OCI-LY1 (cell line): ENCODE data around the gene PPT2.

Experiments used
- H2AFZ ChIP-seq: fragments of 200-600 bp; sonication (generic), shearing (Covaris generic); 2 replicates; pipeline ENCODE4 v1.6.0; 2014; ENCODE audit warnings: antibody characterized with exemption, mild to moderate bottlenecking, low read length
- H3F3A ChIP-seq: fragments of 200-600 bp; sonication (generic), shearing (Covaris generic); 2 replicates; pipeline ENCODE4 v1.6.0; 2014; ENCODE audit warnings: mild to moderate bottlenecking, antibody characterized with exemption, low read length, moderate library complexity; ENCODE audit not compliant: insufficient read depth
- H3K27ac ChIP-seq: fragments of 200-600 bp; sonication (generic); 2 replicates; pipeline ENCODE4 v1.5.1; 2014; ENCODE audit warnings: low read length, mixed run types, mild to moderate bottlenecking, low read depth; ENCODE audit not compliant: poor library complexity, severe bottlenecking
- H3K27me3 ChIP-seq: fragments of 200-600 bp; sonication (generic); 2 replicates; pipeline ENCODE4 v1.6.0; 2014; ENCODE audit warnings: antibody characterized with exemption, mild to moderate bottlenecking, low read length, moderate library complexity; ENCODE audit not compliant: insufficient read depth
- H3K36me3 ChIP-seq: fragments of 200-600 bp; sonication (generic); 2 replicates; pipeline ENCODE4 v1.6.1; 2014; ENCODE audit warnings: mild to moderate bottlenecking, antibody characterized with exemption, low read length, moderate library complexity, mixed read lengths; ENCODE audit not compliant: insufficient read depth
- H3K4me1 ChIP-seq: fragments of 200-600 bp; sonication (generic); 2 replicates; pipeline ENCODE4 v1.5.1; 2014; ENCODE audit warnings: mild to moderate bottlenecking, low read length, moderate library complexity; ENCODE audit not compliant: insufficient read depth, severe bottlenecking
- H3K4me2 ChIP-seq: fragments of 200-600 bp; sonication (generic), shearing (Covaris generic); 2 replicates; pipeline ENCODE4 v1.6.1; 2014; ENCODE audit warnings: low read length
- H3K4me3 ChIP-seq: fragments of 200-600 bp; sonication (generic); 2 replicates; pipeline ENCODE4 v1.5.1; 2014; ENCODE audit warnings: low read length, low read depth, mild to moderate bottlenecking, mixed read lengths; ENCODE audit not compliant: poor library complexity, severe bottlenecking
- H3K79me2 ChIP-seq: fragments of 200-600 bp; shearing (Covaris generic); 2 replicates; pipeline ENCODE4 v1.6.1; 2016; ENCODE audit warnings: mixed run types, low read length, mixed read lengths; ENCODE audit not compliant: insufficient read depth
- H3K9ac ChIP-seq: fragments of 200-600 bp; sonication (generic), shearing (Covaris generic); 2 replicates; pipeline ENCODE4 v1.6.1; 2014; ENCODE audit warnings: mild to moderate bottlenecking, low read length, mixed read lengths
- H3K9me2 ChIP-seq: fragments of 200-600 bp; sonication (generic), shearing (Covaris generic); 2 replicates; pipeline ENCODE4 v1.6.1; 2014; ENCODE audit warnings: low read depth, mild to moderate bottlenecking, low read length, mixed read lengths
- H3K9me3 ChIP-seq: fragments of 200-600 bp; shearing (Covaris generic); 2 replicates; pipeline ENCODE4 v1.6.1; 2014; ENCODE audit warnings: low read length, mixed read lengths
- H4K20me1 ChIP-seq: fragments of 200-600 bp; sonication (generic), shearing (Covaris generic); 2 replicates; pipeline ENCODE4 v1.6.0; 2016; ENCODE audit warnings: mild to moderate bottlenecking, low read length; ENCODE audit not compliant: insufficient read depth
- EZH2 ChIP-seq: fragments of 200-600 bp; sonication (generic), shearing (Covaris generic); IDR thresholded peaks from 2 replicates; pipeline ENCODE4 v1.8.0; 2017; ENCODE audit warnings: borderline replicate concordance, mixed run types, mild to moderate bottlenecking, antibody characterized with exemption, low read length, moderate library complexity, mixed read lengths
- TF ChIP-seq, protein P1 (sequence below): fragments of 200-600 bp; sonication (generic), shearing (Covaris generic); IDR thresholded peaks from 2 replicates; pipeline ENCODE4 v1.5.1; 2017; ENCODE audit warnings: mild to moderate bottlenecking, antibody characterized with exemption, low read length, moderate library complexity, mixed read lengths

PPT2 gene

GRCh38 chr6:32181148-32181702 lies 27.3 kb downstream of the PPT2 start:
- Histone ChIP-seq H3K27ac (no peak overlapping the region), H2AFZ (no peak overlapping the region), H3F3A (no peaks in the 10 kb centered on the region), H3K79me2 (no peaks in the 10 kb centered on the region), H3K9ac (no peak overlapping the region), H3K4me1 (peaks cover 24% of the 10 kb centered on the region), H3K9me3 (no peaks in the 10 kb centered on the region), H4K20me1 (no peaks in the 10 kb centered on the region), H3K9me2 (no peaks in the 10 kb centered on the region), H3K4me3 (no peak overlapping the region), H3K36me3 (peaks cover 38% of the 10 kb centered on the region; the same call in 1 of the 2 replicates), H3K4me2 (no peak overlapping the region), H3K27me3 (no peaks in the 10 kb centered on the region)
- TF ChIP-seq, protein P1, sequence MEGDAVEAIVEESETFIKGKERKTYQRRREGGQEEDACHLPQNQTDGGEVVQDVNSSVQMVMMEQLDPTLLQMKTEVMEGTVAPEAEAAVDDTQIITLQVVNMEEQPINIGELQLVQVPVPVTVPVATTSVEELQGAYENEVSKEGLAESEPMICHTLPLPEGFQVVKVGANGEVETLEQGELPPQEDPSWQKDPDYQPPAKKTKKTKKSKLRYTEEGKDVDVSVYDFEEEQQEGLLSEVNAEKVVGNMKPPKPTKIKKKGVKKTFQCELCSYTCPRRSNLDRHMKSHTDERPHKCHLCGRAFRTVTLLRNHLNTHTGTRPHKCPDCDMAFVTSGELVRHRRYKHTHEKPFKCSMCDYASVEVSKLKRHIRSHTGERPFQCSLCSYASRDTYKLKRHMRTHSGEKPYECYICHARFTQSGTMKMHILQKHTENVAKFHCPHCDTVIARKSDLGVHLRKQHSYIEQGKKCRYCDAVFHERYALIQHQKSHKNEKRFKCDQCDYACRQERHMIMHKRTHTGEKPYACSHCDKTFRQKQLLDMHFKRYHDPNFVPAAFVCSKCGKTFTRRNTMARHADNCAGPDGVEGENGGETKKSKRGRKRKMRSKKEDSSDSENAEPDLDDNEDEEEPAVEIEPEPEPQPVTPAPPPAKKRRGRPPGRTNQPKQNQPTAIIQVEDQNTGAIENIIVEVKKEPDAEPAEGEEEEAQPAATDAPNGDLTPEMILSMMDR, result no peak
- no peak for TF ChIP-seq EZH2

DNA sequence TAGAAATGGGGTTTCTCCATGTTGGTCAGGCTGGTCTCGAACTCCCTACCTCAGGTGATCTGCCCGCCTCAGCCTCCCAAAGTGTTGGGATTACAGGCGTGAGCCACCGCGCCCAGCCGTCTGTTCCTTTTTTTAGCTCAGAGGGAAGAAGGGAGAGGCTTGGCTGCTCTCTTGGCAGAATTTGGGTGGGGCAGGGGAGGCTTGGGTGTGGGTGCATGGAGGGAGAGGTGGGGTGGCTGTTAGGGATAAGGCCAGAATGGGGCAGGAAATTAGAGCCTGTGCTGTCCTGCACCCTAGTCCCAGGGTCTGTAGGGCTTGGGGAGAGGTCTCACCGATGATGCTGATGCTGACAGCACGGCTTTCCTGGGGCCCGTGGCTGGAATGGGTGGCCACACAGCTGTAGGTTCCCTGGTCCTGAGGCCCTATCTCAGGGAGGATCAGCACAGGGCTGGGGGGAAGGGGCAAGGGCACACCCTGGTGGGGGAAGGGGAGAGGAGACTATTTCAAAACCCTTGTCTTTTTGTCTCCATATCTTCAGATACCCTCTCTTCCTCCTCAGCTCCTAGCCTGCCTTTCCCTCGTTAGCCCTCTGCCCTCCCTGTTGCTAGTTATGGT lies 28.1 kb downstream of the PPT2 start:
- Histone ChIP-seq H3K9me3 (no peaks in the 10 kb centered on the region), H3K4me2 (no peak overlapping the region), H3K36me3 (peaks cover 46% of the 10 kb centered on the region; the same call in 1 of the 2 replicates)

GRCh38 chr6:32182555-32182981 lies 28.6 kb downstream of the PPT2 start:
- Histone ChIP-seq H3K36me3 (peaks cover 51% of the 10 kb centered on the region; the same call in 1 of the 2 replicates), H3K9ac (no peak overlapping the region), H3K27me3 (no peaks in the 10 kb centered on the region), H3K9me2 (no peaks in the 10 kb centered on the region), H3K9me3 (no peaks in the 10 kb centered on the region), H3K27ac (no peak overlapping the region), H3F3A (no peaks in the 10 kb centered on the region), H3K4me3 (no peak overlapping the region), H3K4me1 (peaks cover 11% of the 10 kb centered on the region), H2AFZ (no peak overlapping the region), H4K20me1 (no peaks in the 10 kb centered on the region), H3K79me2 (no peaks in the 10 kb centered on the region), H3K4me2 (no peak overlapping the region)
- TF ChIP-seq EZH2, result no peak
- TF ChIP-seq, protein P1, result no peak

More for the DNA sequence above, 28.1 kb downstream of the PPT2 start:
- H3F3A ChIP-seq, result no peaks in the 10 kb centered on the region
- H3K4me3 ChIP-seq, result no peak overlapping the region
- H4K20me1 ChIP-seq, result no peaks in the 10 kb centered on the region
- H2AFZ ChIP-seq, result no peak overlapping the region
- H3K9ac ChIP-seq, result no peak overlapping the region
- H3K4me1 ChIP-seq, result peaks cover 16% of the 10 kb centered on the region
- H3K79me2 ChIP-seq, result no peaks in the 10 kb centered on the region
- TF ChIP-seq, protein P1, result no peak
- no peak for TF ChIP-seq EZH2
- no peaks in the 10 kb centered on the region for H3K27me3 ChIP-seq
- H3K27ac ChIP-seq, result no peak overlapping the region
- H3K9me2 ChIP-seq, result no peaks in the 10 kb centered on the region
